ENCODE data around the gene CAMTA1. TPM values are rescaled to one million over a fixed set of nuclear protein-coding genes. Genes with fewer than 3 reads are reported as not detected.

CAMTA1 gene
- total RNA-seq, 1 donor from 2014 or later: 268 TPM

GRCh38 chr1:7052701-7053100 is 267.4 kb downstream of the CAMTA1 start:
- Histone ChIP-seq H3K4me3 (no peak overlapping the region), H3K27ac (no peak overlapping the region), H3K4me2 (no peak overlapping the region), H3K79me2 (ENCODE audit: low read depth) (no peaks in the 10 kb centered on the region), H4K20me1 (ENCODE audit: low read depth) (peaks cover 2% of the 10 kb centered on the region), H3K9ac (no peak overlapping the region), H2AFZ (replicated peaks) (no peak overlapping the region), H3K36me3 (no peaks in the 10 kb centered on the region), H3F3A (ENCODE audit: low read depth) (no peaks in the 10 kb centered on the region), H3K9me3 (ENCODE audit: low read depth) (no peaks in the 10 kb centered on the region), H3K27me3 (no peaks in the 10 kb centered on the region), H3K4me1 (no peaks in the 10 kb centered on the region)
- Mint-ChIP-seq H3K4me1 (peaks cover 3% of the 10 kb centered on the region), H3K36me3 (no peaks in the 10 kb centered on the region), H3K4me3 (no peak overlapping the region), H3K27ac (no peak overlapping the region), H3K27me3 (ENCODE audit: insufficient read depth, low read depth) (peaks cover 11% of the 10 kb centered on the region), H3K9me3 (peaks cover 2% of the 10 kb centered on the region)
- TF ChIP-seq, protein P1, sequence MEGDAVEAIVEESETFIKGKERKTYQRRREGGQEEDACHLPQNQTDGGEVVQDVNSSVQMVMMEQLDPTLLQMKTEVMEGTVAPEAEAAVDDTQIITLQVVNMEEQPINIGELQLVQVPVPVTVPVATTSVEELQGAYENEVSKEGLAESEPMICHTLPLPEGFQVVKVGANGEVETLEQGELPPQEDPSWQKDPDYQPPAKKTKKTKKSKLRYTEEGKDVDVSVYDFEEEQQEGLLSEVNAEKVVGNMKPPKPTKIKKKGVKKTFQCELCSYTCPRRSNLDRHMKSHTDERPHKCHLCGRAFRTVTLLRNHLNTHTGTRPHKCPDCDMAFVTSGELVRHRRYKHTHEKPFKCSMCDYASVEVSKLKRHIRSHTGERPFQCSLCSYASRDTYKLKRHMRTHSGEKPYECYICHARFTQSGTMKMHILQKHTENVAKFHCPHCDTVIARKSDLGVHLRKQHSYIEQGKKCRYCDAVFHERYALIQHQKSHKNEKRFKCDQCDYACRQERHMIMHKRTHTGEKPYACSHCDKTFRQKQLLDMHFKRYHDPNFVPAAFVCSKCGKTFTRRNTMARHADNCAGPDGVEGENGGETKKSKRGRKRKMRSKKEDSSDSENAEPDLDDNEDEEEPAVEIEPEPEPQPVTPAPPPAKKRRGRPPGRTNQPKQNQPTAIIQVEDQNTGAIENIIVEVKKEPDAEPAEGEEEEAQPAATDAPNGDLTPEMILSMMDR (IDR thresholded peaks at IDR 0.05): no peak
- TF ChIP-seq EZH2 (IDR thresholded peaks at IDR 0.05) (no peak), EZH2phosphoT487 (IDR thresholded peaks at IDR 0.05) (no peak)
- DNase-seq (ENCODE audit: low spot score): no peak

DNA sequence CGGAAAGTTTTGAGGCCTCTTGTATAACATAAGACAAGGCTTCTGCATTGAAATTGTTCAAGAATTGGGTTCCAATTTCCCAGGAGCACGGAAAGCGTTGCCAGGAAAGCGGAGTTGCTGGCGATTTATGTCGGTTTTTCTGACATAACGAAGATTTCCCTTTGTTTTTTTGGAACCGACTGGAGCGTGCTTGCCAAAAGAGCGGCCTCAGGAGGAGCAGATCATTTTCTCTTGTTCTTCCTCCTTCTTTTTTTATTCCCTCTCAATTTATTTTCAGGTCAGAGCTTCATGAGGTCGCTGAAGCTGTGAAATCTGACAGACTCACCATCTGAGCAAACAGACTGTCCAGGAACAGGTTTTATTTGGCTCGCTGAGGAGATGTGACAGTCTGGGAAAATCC is 275.5 kb downstream of the CAMTA1 start:
- H3K9ac ChIP-seq: no peak overlapping the region
- Mint-ChIP-seq H3K27ac (no peak overlapping the region), H3K9me3 (no peaks in the 10 kb centered on the region), H3K36me3 (no peaks in the 10 kb centered on the region), H3K27me3 (ENCODE audit: insufficient read depth, low read depth) (peaks cover 8% of the 10 kb centered on the region), H3K4me3 (no peak overlapping the region), H3K4me1 (no peaks in the 10 kb centered on the region)
- no peak for DNase-seq (ENCODE audit: low spot score)
- H4K20me1 ChIP-seq (ENCODE audit: low read depth): no peaks in the 10 kb centered on the region
- H2AFZ ChIP-seq (replicated peaks): no peak overlapping the region
- no peak overlapping the region for H3K4me3 ChIP-seq
- H3K4me2 ChIP-seq: no peak overlapping the region
- no peaks in the 10 kb centered on the region for H3K4me1 ChIP-seq
- no peaks in the 10 kb centered on the region for H3K79me2 ChIP-seq (ENCODE audit: low read depth)
- no peaks in the 10 kb centered on the region for H3K9me3 ChIP-seq (ENCODE audit: low read depth)
- TF ChIP-seq EZH2phosphoT487 (IDR thresholded peaks at IDR 0.05) (no peak), EZH2 (IDR thresholded peaks at IDR 0.05) (no peak)
- TF ChIP-seq, protein P1 (IDR thresholded peaks at IDR 0.05): no peak
- H3F3A ChIP-seq (ENCODE audit: low read depth): no peaks in the 10 kb centered on the region
- no peaks in the 10 kb centered on the region for H3K36me3 ChIP-seq
- H3K27ac ChIP-seq: no peak overlapping the region
- H3K27me3 ChIP-seq: no peaks in the 10 kb centered on the region

DNA sequence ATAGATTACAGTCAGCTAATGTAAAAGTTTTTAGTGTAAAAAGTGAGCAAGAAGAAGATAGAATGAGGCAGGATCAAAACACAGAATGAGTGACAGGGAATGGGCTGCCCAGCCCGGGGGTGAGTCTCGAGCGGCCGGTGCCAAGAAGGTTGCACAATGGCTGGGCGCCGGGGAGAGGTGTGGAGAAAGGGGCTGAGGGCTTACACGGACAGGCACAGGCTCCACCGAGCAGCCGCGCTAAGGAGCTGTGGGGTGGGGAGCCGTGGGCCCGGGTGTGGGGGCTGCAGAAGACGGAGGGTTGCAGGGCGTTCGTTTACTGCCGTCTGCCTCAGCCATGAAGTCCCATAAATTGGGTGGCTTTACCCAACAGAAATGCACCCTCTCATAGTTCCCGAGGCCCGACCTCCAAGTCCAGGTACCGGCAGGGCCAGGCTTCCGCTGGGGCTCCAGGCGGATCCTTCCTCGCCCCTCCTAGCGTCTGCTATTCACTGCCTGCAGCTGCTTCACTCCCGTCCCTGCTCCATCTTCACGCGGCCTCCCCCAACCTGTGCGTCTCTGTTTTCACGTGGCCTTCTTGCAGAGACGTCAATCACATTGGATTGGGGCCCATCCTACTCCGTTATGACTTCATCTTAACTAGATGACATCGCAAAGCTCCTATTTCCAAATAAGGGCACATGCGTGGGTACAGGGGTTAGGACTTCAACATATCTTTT is 277.2 kb downstream of the CAMTA1 start:
- no peaks in the 10 kb centered on the region for H3K79me2 ChIP-seq (ENCODE audit: low read depth)
- peaks cover 10% of the 10 kb centered on the region for H3K27me3 Mint-ChIP-seq (ENCODE audit: insufficient read depth, low read depth)
- no peaks in the 10 kb centered on the region for H3K36me3 Mint-ChIP-seq
- H3K36me3 ChIP-seq: no peaks in the 10 kb centered on the region
- H3K4me1 Mint-ChIP-seq: no peaks in the 10 kb centered on the region
- no peaks in the 10 kb centered on the region for H3K9me3 Mint-ChIP-seq
- no peak overlapping the region for H2AFZ ChIP-seq (replicated peaks)
- H3K4me3 Mint-ChIP-seq: no peak overlapping the region
- no peaks in the 10 kb centered on the region for H3K9me3 ChIP-seq (ENCODE audit: low read depth)
- no peak overlapping the region for H3K4me3 ChIP-seq
- no peak for DNase-seq (ENCODE audit: low spot score)
- no peak overlapping the region for H3K4me2 ChIP-seq
- no peaks in the 10 kb centered on the region for H3K27me3 ChIP-seq
- no peak overlapping the region for H3K27ac Mint-ChIP-seq
- H3K4me1 ChIP-seq: no peaks in the 10 kb centered on the region
- H3K27ac ChIP-seq: no peak overlapping the region
- no peaks in the 10 kb centered on the region for H4K20me1 ChIP-seq (ENCODE audit: low read depth)
- H3K9ac ChIP-seq: no peak overlapping the region
- TF ChIP-seq EZH2phosphoT487 (IDR thresholded peaks at IDR 0.05) (no peak), EZH2 (IDR thresholded peaks at IDR 0.05) (no peak)
- TF ChIP-seq, protein P1 (IDR thresholded peaks at IDR 0.05): no peak
- H3F3A ChIP-seq (ENCODE audit: low read depth): no peaks in the 10 kb centered on the region

Data from neural progenitor cell (in vitro differentiated cells).